ENCODE measurements around the gene TCF23.

Gene TCF23

DNA sequence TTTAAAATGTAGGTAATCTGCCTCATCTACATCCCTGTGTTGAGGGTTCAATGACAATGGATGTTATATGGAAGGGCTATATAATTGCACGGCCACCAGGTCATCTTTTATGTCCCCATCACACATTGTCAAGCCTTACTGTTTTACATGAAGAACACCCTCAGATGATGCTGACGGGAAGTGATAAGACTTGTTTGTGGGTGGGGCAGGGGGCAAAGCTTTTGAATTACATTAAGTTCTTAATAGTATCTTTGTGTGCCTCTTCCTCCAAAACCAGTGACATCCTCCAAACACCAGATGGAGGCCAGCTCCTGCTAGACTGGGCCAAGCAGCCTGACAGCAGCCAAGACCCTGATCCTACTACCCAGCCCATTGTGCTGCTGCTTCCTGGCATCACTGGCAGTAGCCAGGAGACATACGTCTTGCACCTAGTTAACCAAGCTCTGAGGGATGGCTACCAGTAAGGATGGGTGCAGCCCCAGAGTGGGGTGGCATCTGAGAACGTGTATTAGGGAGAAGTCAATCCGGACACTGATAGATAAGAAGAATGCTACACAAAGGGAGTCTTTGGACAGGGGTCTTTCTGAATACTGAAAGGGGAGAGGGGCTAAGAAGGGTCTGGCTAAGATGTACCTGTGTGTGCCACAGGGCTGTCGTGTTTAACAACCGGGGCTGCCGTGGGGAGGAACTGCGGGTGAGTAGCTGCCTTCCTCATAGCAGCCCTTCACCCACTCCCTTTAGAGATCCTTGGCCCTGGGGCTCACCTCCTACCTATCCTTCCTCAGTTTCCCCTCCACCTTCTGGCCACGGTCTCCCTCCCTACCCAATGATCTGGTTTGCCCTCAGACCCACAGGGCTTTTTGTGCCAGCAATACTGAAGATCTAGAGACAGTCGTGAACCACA is 19.9 kb upstream of the TCF23 start:
- no peak for DNase-seq (ENCODE audit: low read depth in 2 of 2)

DNA sequence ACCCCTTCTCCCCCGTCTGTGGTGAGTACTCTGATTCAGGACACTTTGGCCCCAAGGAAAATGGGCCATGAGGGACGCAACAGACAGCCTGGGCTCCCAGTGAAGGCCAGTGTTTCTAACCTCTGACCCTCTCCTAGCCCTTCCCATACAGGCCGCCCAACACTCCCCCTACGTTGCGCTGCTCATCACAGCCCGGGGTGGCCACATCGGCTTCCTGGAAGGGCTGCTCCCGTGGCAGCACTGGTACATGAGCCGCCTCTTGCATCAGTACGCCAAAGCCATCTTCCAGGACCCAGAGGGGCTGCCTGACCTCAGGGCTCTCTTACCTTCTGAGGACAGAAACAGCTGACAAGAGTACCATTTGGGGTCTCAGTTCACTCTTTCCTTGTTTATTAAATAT is 18.4 kb upstream of the TCF23 start:
- no peak for DNase-seq (ENCODE audit: low read depth in 2 of 2)

DNA sequence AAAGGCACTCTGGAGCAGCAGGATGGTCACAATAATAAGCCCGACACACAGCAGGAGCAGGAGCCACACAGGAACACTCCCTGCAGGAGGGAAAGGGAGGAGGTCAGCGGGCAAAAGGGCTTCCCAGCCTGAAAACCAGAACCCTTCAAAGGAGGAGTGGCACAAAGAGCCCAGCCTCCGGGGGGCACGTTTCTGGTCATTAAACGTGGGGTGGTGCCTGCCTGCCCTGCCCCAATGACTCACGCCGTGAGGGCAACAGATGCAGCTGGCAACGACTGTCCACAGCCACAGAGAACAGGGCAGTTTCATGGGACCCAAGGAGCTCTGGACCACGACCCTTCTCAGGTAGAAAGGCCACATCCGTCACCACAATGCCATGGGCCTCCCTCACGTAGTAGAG is 17.4 kb upstream of the TCF23 start:
- DNase-seq (ENCODE audit: low read depth in 2 of 2), result no peak

DNA sequence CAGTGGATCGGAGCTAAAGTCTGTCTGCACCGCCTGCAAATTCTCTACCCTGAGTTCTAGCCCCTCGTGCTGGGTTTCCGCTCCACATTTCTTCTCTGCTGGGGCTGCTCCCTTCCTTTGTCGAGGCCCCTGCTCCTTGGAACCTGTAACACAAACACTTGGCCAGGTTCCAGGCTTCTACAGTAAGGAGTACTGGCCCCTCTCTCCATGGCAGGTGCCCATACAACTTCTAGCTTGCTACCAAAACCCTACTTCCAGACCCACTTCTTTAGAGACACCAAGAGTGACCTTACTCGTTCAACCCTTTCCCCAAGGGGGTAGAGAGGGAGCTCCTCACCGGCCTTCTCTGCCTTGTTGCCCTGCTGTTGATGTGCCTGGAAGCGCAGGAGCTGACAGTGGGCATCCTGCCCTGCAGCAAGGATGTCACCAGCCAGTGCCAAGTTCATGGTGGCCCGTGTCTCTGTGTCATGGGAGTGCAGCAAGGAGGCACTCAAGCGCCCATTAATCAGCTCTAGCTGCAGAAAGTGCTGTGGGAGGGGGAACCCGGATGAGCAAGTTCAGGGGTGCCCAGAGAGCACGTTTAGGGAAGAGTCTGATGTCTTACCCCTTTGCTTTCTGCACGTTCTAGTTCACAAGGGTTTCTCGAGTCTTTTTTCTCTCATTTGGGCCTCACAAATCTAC is 15.5 kb upstream of the TCF23 start:
- DNase-seq (ENCODE audit: low read depth in 2 of 2), result no peak

DNA sequence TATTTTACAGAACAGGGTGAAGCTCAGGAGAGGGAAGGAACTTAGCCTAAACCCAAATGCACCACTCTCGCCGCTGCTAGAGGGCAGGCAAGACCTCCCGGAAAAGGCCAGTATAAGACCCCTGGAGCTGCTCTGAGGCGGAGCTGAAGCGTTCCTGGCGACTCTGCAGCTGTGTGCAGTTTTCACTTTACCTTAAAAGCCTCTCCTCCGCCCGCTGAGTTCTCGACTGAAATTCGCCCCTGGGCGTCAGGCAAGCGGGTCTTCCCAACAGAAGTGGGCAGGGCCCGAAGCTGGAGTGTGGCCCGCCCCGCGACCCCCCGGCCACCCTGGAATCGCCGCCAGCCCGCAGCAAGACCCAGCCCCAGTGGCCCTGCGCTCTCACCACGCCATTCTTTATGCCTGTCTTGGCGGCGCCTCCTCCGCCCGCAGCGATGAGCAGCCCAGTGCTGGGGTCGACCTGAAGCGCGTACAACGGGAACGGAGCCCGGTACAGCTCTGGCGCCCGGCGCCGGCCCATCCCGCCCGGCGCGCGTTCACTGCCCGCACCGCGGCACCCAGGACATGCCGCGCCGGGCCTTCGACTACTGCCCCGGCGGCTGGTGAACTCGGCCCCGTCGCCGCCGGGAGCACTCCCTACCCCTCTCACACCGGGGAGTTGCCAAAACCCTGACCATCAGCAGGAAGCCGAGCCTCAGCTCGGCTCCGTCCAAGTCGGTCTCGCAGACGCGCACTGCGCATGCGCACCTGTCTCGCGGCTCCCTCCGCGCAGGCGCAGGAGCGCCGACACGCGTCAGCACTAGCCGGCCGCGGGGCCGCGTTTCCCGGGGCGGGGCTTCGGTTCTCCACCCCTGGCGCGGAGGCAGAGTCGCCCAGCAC is 14.7 kb upstream of the TCF23 start, which contains the start of gene PREB:
PREB (minus strand) TSS at position 732 of the 876 bp plus-strand sequence; CDS start at position 517, 215 bp downstream.
- DNase-seq (ENCODE audit: low read depth in 2 of 2), result peak; percentile 97

DNA sequence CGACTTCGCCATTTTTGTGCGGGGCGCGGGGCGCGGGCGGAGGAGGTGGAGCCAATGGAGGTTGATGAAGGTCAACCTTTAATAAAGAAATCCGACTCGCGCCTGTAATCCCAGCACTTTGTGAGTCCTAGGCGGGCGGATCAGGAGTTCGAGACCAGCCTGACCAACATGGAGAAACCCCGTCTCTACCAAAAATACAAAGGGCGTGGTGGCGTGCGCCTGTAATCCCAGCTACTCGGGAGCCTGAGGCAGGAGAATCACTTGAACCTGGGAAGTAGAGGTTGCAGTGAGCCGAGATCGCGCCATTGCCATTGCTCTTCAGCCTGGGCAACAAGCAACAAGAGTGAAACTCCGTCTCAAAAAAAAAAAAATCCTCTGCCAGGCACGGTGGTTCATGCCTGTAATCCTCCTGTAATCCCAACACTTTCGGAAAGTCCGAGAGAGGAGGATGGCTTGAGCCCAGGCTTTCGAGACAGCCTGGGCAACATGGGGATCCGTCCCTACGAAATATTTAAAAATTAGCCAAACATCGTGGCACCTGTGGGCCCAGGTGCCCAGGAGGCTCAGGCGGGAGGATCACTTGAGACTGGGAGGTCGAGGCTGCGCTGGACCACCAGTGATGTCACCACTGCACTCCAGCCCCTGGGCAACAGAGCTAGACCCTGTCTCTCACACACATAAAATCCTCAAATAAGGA is 13.9 kb upstream of the TCF23 start:
- DNase-seq (ENCODE audit: low read depth in 2 of 2), result no peak

DNA sequence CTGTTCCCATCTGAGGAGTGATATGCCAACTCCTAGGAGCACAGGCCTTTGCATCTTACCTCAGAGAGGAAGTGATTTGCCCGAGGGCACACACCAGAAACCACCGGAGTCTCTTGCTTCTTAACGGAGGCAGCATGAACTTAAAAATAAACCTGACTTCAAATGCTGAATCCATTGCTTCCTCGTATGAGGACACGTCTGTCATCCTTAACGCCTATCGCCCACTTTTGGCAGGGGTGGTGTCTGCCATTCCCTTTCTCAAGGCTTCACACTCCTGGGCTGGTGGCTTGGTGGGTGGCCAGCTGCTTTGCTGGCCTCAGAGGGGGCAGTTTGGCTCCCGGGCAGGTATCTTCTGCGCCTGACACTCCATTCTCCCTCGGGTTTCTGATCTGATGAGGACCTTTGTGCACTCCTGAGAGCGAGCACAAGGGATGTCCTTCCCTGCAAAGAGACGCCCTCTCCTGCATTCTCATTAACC is 13.3 kb upstream of the TCF23 start:
- no peak for DNase-seq (ENCODE audit: low read depth in 2 of 2)

DNA sequence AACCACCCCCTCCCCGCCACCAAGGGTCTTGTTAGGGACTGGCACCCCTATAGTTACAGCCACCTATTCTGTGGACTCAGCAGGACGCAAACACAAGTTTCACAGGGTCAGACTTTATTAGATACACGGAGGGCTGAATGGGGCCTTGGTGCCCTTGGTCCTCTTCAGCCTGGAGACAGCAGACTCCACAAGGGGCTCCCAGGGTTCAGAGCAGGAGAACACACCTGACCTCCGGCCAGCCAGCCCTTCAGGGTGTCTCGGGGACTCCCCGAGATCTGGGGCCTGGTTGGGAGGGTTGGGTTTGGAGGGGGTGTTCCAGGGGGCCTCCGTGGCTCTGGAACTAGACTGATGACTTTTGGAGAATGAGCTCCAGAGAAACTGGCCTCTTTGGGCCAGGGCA is 12.1 kb upstream of the TCF23 start:
- no peak for DNase-seq (ENCODE audit: low read depth in 2 of 2)

DNA sequence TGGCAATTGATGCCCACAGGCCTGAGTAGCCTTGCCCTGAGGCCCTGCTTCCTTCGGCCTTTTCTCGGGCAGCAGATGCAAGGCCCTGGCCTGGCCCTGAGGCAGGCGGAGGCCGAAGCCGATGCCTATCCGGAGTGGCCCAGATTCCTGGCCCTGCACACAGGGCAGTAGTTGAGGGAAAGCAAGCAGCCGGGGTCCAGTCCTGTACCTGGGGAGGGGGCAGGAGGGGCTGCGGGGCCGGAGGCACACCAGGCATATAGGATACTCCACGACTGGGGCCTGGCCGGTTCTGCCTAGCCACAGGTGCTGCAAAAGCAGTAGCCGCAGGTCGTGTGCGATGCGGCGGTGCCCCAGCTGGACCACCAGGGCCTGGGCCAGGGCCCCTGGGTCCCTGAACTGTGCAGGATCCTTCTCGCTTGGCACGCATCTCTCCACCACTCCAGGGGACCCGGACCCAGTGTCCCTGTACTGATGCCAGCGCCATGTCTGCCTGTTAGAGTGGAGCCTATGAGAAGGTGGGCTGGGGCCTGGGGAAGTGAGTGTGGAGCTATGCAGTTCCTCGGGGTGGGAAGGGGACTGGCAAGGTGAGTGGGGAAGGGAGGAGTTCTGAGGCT is 11.4 kb upstream of the TCF23 start:
- DNase-seq (ENCODE audit: low read depth in 2 of 2), result no peak

DNA sequence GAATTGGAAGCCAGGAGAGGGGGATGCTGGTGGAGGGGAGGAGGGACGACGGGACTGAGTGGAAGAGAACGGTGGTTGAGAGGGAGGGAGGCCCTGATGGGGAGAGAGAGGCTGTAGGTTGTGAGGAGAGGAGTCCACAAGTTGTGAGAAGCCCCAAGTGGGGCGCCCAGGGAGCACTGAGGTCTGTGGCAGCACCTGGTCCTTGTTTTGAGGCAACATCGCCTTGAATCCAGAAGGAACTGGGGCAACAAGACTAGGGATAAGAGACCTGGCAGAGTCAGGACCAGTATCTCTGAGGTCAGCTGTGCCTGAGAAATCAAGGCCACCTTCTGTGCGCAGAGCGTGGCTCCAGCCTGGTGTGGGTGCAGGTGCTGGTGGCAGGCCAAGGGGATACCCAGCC is 10.7 kb upstream of the TCF23 start:
- DNase-seq (ENCODE audit: low read depth in 2 of 2), result no peak

DNA sequence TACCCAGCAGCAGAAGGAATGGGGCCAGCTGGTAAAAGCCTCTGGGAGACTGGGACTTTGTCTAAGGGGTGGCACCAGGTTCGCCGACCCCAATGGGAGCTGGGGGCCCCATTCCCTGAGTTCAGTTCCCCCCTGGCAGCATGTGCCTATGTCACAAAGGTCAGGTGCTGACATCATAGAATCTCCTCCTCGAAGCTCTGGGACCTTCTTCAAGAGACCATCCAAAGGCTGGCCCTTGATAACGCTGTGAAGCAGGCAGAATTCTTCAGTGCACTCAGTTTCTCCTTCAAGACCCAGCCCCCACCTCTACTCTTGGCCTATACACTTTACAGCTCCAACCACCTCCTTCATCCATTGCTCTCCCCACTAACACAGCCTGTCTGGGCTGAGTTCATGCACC is 9.5 kb upstream of the TCF23 start, which contains the start of gene PRR30:
PRR30 (minus strand) TSS at position 101 of the 400 bp plus-strand sequence. CDS start 1,081 bp downstream, outside the sequence.
- no peak for DNase-seq (ENCODE audit: low read depth in 2 of 2)

DNA sequence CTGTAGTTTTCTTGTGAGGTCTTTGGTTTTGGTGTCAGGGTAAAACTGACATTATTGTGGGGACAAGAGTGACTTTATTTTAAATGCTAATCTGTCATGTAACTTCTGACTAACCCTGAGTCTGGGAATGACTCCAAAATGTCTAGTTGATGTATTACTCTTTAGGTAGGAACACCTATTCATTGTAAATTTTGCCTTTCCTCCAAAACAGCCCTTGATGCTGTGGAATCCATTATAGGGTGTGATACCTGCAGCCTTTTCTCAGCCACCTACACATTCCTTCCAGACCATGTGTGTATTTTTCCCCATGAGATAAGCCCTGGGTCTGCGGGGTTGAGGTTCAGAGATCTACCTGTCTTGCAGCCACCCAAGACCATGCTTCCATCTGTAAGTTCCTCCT is 5.5 kb upstream of the TCF23 start:
- no peak for DNase-seq (ENCODE audit: low read depth in 2 of 2)

DNA sequence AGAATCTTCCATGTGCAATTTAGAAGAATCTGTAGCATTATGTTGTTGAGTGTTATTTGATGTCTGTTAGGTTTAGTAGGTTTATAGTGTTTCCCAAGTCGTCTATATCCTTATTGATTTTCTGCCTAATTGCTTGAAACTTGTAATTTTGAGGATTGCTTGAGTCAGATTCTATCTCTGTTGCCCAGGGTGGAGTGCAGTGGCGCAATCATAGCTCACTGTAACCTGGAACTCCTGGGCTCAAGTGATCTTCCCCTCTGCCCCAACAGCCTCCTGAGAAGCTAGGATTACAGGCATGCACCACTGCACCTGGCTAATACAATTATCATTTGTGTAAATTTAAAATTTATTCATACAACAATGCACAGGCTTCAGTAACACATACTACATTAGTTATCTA is 3.1 kb upstream of the TCF23 start:
- DNase-seq (ENCODE audit: low read depth in 2 of 2), result no peak

DNA sequence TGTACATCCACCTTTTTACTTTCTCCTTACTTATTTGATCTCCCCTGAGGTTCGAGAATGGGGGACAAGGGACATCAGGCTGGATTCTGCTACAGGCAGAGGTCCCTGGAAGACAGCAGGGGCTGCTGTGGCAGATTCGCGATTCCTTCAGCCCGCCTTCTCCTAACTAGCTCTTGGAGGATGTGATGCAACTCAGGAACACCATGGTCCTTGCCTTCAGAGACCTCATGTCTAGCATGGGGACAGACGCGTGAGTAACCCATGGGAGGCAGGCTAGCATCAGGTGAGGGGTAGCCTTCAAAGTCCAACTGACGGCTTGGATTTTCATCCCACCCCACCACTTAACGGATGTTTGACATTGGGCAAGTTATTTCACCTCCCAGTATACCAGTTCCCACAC is 869 bp upstream of the TCF23 start:
- DNase-seq (ENCODE audit: low read depth in 2 of 2), result no peak

DNA sequence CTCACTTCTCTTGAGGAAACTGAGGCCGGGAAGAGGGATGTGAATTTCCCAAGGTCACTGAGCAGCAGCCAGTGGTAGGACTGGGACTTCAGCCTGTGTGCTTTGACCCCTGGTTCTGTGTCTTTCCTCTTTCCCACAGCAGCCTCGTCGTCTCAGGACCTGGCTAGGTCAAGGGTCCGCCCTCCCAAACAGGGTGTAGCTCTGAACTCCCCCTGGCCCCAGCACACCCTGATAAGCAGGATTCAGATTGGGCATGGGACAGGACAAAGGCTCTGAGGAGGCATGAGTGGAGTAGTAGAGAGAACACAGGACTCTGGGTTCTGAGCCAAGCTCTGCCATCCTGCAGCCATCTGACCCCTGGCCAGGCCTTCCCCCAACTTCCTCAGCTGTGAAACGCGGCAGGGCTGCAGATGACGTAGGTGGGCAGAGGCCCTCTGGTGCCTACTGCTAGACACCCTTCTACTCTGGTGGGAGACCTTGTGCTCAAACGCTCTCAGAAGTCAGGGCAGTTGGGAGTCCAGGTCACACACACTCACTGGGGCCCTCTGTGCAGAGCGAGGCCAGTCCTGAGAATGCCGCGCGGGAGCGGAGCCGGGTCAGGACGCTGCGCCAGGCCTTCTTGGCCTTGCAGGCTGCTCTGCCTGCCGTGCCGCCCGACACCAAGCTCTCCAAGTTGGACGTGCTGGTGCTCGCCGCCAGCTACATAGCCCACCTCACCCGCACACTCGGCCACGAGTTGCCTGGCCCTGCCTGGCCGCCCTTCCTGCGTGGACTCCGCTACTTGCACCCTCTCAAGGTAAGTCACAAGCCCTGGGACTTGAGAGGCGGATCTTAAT is 984 bp downstream of the TCF23 start:
- DNase-seq (ENCODE audit: low read depth in 2 of 2), result no peak

DNA sequence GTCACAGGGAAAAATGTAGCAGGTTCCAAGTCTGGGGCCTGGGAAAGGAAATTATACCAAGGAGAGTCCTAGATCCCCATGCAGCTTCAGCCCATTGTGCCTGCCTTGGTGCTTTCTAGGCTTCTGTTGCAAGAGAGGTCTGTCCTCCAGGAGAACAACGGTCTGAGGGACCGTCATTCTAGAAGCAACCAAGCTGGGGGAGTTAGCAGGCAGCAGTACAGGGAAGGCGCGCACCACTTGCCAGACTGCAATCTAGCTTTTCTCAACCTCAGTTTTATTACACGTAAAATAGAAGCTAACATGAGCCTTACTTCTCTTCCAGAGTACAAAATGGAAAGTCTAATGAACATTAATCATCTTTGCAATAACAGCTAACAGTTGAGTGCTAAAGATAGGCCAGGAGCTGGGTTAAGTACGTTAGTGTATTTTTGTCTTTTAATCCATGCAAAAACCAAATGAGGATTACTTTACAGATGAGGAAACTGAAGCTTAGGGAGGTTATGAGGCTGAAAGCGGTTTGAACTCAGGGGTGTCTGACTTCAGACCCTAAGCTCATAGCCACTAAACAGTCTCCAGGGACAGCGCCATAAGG is 1.9 kb downstream of the TCF23 start:
- DNase-seq (ENCODE audit: low read depth in 2 of 2), result no peak

DNA sequence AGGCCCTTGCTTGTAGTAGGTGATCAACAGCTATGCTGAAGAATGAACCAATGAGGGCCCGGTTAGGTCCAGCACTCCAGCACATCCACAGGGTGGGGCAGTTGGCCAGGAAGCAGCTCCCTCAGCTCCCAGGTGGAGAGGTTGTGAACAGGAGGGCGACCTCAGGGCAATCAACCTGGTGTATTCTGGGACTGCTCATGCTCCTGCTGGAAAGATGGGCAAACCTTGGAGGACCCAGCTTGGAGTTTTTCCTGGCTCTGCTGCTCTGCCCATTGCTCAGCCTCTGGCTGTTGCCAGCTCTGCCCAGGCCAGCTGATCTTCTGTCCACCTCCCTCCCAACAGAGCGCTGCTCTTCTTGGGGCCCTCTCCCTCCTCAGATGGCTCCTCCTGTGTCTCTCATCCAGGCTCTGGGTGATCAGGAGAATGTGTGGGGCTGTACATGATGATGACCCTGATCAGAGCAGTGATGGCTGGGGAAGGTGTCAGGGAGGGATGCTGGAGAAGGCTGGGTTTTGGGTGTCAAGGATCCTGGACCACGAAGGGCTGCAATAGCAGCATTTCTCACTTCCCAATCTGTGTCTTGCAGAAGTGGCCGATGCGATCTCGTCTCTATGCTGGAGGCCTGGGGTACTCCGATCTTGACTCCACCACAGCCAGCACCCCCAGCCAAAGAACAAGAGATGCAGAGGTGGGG is 3.4 kb downstream of the TCF23 start:
- no peak for DNase-seq (ENCODE audit: low read depth in 2 of 2)

DNA sequence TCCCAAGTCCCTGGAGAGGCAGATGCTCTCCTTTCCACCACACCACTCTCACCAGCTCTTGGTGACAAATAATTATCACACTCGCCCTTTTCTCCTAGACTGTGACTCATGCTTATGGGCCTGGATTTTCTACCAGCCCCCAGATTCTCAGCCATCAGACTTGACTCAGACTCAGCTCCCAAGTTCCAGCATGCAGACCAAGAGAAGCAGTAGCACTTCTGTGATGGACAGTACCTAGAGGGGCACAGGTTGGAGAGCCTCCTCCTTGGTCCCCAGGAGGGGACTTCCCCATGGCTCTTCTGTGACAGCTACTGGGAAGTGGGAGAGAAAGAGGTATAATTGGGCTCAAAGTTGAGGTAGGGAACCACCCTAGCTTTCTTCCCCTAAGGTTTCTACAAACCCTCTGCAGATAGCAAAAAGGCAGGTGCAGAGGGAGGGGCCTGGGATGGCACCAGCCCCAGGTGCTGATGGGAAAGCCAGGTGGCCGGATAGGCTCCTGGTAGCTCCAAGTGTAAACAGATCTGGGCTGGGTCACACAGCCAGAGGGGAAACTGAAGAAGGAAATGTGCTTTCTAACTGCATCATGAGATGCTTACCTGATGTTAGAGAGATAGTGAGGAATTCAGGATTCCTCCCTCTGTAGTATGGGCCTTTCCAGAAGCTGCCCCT is 4.1 kb downstream of the TCF23 start:
- DNase-seq (ENCODE audit: low read depth in 2 of 2), result no peak
